ENCODE results near the gene C1orf216.

The C1orf216 gene

DNA sequence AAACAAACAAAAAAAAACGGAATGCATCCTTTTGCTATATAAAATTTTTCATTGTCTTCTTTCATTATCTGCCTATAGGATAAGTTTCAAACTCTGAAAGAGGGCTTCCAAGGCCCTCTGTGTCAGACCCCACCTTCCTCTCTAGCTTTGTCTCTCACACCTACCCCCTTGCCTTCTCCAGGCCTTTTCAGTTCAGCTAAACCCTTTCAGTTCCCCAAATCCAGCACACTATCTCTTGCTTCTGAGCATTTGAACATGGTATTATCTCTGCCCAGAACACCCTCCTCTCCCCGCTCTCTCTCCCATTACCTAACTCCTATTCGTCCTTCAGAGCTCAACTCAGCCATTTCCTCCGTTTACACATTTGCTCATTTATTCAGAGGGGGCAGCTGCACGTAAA, 35.7 kb downstream of the C1orf216 start:
- H3K9me3 ChIP-seq (replicated peaks; ENCODE audit: insufficient read depth, low read length): no peaks in the 10 kb centered on the region
- no peak overlapping the region for H3K9ac ChIP-seq (ENCODE audit: low read length)
- no peak overlapping the region for H3K27ac ChIP-seq (ENCODE audit: low read length)
- no peaks in the 10 kb centered on the region for H3K36me3 ChIP-seq (replicated peaks; ENCODE audit: insufficient read depth, low read length)
- no peaks in the 10 kb centered on the region for H3K9me2 ChIP-seq (replicated peaks; ENCODE audit: insufficient read depth, low read length)
- TF ChIP-seq EZH2 (optimal IDR thresholded peaks at IDR 0.05; ENCODE audit: low read depth, low read length): no peak
- TF ChIP-seq EZH2phosphoT487 (IDR thresholded peaks at IDR 0.05; ENCODE audit: low read length): no peak
- TF ChIP-seq, protein P1, sequence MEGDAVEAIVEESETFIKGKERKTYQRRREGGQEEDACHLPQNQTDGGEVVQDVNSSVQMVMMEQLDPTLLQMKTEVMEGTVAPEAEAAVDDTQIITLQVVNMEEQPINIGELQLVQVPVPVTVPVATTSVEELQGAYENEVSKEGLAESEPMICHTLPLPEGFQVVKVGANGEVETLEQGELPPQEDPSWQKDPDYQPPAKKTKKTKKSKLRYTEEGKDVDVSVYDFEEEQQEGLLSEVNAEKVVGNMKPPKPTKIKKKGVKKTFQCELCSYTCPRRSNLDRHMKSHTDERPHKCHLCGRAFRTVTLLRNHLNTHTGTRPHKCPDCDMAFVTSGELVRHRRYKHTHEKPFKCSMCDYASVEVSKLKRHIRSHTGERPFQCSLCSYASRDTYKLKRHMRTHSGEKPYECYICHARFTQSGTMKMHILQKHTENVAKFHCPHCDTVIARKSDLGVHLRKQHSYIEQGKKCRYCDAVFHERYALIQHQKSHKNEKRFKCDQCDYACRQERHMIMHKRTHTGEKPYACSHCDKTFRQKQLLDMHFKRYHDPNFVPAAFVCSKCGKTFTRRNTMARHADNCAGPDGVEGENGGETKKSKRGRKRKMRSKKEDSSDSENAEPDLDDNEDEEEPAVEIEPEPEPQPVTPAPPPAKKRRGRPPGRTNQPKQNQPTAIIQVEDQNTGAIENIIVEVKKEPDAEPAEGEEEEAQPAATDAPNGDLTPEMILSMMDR (IDR thresholded peaks at IDR 0.05; ENCODE audit: low read length): no peak
- no peaks in the 10 kb centered on the region for H3K27me3 ChIP-seq (replicated peaks; ENCODE audit: insufficient read depth, low read length)
- no peaks in the 10 kb centered on the region for H3F3A ChIP-seq (ENCODE audit: insufficient read depth, low read length)
- no peak overlapping the region for H3K4me3 ChIP-seq (ENCODE audit: low read length)
- no peak overlapping the region for H3K4me2 ChIP-seq (ENCODE audit: low read depth, low read length)
- no peak for DNase-seq
- no peak overlapping the region for H2AFZ ChIP-seq (ENCODE audit: low read length)
- H3K4me1 ChIP-seq (ENCODE audit: low read length): no peaks in the 10 kb centered on the region
- H3K79me2 ChIP-seq (ENCODE audit: low read length): no peaks in the 10 kb centered on the region
- H4K20me1 ChIP-seq (ENCODE audit: insufficient read depth, low read length): no peaks in the 10 kb centered on the region

DNA sequence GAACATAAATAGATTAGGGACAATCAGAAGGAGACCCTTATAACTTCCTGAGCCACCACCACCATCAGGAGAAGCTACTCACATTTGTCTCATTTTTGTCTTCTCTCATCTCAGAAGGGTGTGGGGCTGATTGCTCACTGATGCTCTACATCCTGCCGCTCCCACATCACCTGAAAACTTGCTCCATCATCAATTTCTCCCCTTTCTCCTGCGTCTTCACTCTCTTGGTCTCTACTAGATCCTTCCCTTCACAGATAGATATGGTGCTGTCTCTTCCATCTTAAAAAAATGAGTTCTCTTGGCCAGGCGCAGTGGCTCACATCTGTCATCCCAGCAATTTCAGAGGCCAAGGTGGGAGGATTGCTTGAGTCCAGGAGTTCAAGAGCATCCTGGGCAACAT, 38.4 kb downstream of the C1orf216 start:
- TF ChIP-seq EZH2phosphoT487 (IDR thresholded peaks at IDR 0.05; ENCODE audit: low read length) (no peak), EZH2 (optimal IDR thresholded peaks at IDR 0.05; ENCODE audit: low read depth, low read length) (no peak)
- TF ChIP-seq, protein P1 (IDR thresholded peaks at IDR 0.05; ENCODE audit: low read length): no peak
- no peak overlapping the region for H3K4me2 ChIP-seq (ENCODE audit: low read depth, low read length)
- no peaks in the 10 kb centered on the region for H3K27me3 ChIP-seq (replicated peaks; ENCODE audit: insufficient read depth, low read length)
- H3K9me2 ChIP-seq (replicated peaks; ENCODE audit: insufficient read depth, low read length): no peaks in the 10 kb centered on the region
- no peak overlapping the region for H3K4me3 ChIP-seq (ENCODE audit: low read length)
- H3K27ac ChIP-seq (ENCODE audit: low read length): no peak overlapping the region
- no peaks in the 10 kb centered on the region for H3K4me1 ChIP-seq (ENCODE audit: low read length)
- H2AFZ ChIP-seq (ENCODE audit: low read length): no peak overlapping the region
- no peaks in the 10 kb centered on the region for H3K36me3 ChIP-seq (replicated peaks; ENCODE audit: insufficient read depth, low read length)
- no peaks in the 10 kb centered on the region for H3K79me2 ChIP-seq (ENCODE audit: low read length)
- H3K9ac ChIP-seq (ENCODE audit: low read length): no peak overlapping the region
- H3F3A ChIP-seq (ENCODE audit: insufficient read depth, low read length): no peaks in the 10 kb centered on the region
- DNase-seq: no peak
- H3K9me3 ChIP-seq (replicated peaks; ENCODE audit: insufficient read depth, low read length): no peaks in the 10 kb centered on the region
- no peaks in the 10 kb centered on the region for H4K20me1 ChIP-seq (ENCODE audit: insufficient read depth, low read length)

DNA sequence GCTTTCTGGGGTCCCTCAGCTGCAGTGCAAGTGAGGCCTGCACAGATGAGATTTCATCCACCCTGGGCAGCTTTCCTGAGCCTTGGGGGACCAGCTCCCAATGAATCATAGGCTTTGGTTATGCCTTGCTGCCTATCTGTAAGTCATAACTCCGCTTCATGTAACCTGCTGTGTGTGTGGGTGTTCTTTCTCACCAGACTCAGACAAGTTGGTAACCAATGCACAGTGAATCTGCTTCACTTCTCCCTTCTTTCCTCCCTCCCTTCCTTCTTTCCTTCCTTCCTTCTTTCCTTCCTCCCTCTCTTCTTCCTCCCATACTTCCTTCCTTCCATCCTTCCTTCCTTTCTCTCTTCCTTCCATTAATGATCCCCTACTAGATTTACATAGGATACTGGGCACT, 42.9 kb downstream of the C1orf216 start:
- Histone ChIP-seq H3K79me2 (ENCODE audit: low read length) (no peaks in the 10 kb centered on the region), H3K4me3 (ENCODE audit: low read length) (no peak overlapping the region), H3K4me1 (ENCODE audit: low read length) (no peaks in the 10 kb centered on the region), H3K27ac (ENCODE audit: low read length) (no peak overlapping the region), H3F3A (ENCODE audit: insufficient read depth, low read length) (no peaks in the 10 kb centered on the region), H3K9me2 (replicated peaks; ENCODE audit: insufficient read depth, low read length) (no peaks in the 10 kb centered on the region), H3K27me3 (replicated peaks; ENCODE audit: insufficient read depth, low read length) (no peaks in the 10 kb centered on the region), H3K4me2 (ENCODE audit: low read depth, low read length) (no peak overlapping the region), H4K20me1 (ENCODE audit: insufficient read depth, low read length) (no peaks in the 10 kb centered on the region), H3K9me3 (replicated peaks; ENCODE audit: insufficient read depth, low read length) (no peaks in the 10 kb centered on the region), H3K36me3 (replicated peaks; ENCODE audit: insufficient read depth, low read length) (no peaks in the 10 kb centered on the region), H3K9ac (ENCODE audit: low read length) (no peak overlapping the region), H2AFZ (ENCODE audit: low read length) (no peak overlapping the region)
- TF ChIP-seq EZH2 (optimal IDR thresholded peaks at IDR 0.05; ENCODE audit: low read depth, low read length) (no peak), EZH2phosphoT487 (IDR thresholded peaks at IDR 0.05; ENCODE audit: low read length) (no peak)
- TF ChIP-seq, protein P1 (IDR thresholded peaks at IDR 0.05; ENCODE audit: low read length): no peak
- no peak for DNase-seq

Data from MM.1S (cell line).